ENCODE data around the gene CSNK1D.

CSNK1D gene

DNA sequence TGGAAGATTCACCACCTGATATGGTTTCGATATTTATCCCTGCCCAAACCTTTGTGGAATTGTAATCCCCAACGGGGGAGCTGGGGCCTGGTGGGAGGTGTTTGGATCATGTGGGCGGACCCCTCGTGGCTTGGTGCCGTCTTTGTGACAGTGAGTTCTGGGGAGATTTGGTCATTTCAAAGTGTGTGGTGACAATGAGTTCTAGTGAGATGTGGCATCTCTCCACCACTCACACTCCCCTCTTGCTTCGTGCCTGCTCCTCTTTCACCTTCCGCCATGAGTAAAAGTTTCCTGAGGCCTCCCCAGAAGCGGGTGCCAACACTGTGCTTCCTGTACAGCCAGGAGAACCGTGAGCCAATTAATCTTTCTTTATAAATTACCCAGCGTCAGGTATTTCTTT, 70.5 kb downstream of the CSNK1D start:
- H3K4me3 ChIP-seq (ENCODE audit: low read length), result no peak overlapping the region
- DNase-seq (ENCODE audit: low read depth), result no peak
- TF ChIP-seq, protein P1, sequence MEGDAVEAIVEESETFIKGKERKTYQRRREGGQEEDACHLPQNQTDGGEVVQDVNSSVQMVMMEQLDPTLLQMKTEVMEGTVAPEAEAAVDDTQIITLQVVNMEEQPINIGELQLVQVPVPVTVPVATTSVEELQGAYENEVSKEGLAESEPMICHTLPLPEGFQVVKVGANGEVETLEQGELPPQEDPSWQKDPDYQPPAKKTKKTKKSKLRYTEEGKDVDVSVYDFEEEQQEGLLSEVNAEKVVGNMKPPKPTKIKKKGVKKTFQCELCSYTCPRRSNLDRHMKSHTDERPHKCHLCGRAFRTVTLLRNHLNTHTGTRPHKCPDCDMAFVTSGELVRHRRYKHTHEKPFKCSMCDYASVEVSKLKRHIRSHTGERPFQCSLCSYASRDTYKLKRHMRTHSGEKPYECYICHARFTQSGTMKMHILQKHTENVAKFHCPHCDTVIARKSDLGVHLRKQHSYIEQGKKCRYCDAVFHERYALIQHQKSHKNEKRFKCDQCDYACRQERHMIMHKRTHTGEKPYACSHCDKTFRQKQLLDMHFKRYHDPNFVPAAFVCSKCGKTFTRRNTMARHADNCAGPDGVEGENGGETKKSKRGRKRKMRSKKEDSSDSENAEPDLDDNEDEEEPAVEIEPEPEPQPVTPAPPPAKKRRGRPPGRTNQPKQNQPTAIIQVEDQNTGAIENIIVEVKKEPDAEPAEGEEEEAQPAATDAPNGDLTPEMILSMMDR (conservative IDR thresholded peaks at IDR 0.05; ENCODE audit: low read depth, low read length), result no peak

DNA sequence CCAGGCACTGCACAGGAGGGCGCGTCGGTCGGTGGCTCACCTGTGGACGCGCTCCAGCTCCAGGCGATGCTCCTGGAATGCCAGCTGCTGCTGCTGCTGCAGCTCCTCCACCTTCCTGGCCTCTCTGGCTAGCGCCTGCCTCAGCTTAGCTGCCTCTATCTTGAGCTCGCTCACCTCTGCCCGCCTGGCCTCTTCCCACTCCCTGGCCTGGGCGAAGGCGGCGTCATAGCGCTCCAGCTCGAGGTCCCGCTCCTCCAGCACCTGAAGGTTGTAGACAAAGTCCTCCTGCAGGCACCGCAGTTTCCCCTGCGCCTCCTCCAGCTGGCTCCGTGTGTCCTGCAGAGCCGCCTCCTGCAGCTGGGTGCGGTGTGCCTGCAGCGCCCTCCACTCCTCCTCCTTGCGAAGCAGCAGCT, 72.0 kb downstream of the CSNK1D start:
- no peak for DNase-seq (ENCODE audit: low read depth)
- TF ChIP-seq, protein P1 (conservative IDR thresholded peaks at IDR 0.05; ENCODE audit: low read depth, low read length), result no peak
- no peak overlapping the region for H3K4me3 ChIP-seq (ENCODE audit: low read length)

DNA sequence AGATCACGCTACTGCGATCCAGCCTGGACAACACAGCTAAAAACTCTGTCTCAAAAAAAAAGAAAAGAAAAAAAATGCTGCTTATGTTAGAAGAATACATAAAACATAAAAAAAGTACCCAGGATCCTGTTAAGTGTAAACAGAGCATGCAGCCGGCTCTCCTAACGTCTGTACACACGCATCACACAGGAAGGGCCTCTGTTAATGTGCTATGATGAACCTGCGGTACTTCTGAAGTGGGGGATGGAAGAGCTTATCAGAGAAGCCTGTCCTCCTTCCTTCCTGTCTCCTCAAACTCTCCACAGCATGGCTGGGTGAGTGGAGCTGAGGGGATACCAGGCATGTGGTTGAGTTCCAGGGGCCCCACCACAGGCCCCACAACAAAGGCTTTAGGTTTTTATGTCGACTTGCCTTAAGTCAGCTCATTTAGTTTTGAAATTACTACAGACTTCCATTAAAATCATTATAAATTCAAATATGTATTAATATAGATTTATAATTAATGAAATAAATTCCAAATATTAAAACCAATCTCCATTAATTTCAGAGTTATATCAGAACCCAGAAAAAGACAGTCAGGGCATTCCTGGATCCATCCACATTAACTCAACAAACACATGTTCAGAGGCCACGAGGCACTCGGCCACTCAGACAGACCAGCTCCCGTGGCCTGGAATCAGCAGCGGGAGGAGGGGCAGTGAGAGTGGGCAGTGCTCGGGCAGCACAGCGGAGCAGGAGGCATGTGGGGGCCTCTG, 72.6 kb downstream of the CSNK1D start:
- no peak for DNase-seq (ENCODE audit: low read depth)
- TF ChIP-seq, protein P1 (conservative IDR thresholded peaks at IDR 0.05; ENCODE audit: low read depth, low read length), result no peak

DNA sequence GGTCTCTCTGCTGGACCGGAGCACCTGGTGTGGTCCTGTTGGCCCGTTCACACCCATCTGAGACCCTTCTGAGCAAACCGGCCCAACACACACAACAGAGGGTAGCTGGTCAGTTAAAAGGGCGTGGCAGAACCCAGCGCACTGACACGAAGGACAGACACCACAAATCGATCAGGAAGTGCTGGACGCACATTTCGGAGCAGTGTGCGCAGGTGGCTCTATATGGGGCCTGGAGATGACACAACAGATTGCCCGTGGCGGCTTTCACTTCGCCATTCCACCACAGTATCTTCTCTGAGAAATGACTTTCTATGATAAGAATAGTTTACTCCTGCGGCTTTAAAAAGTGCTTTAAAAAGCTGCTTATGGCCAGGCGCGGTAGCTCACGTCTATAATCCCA, 73.4 kb downstream of the CSNK1D start:
- DNase-seq (ENCODE audit: low read depth), result no peak
- H3K4me3 ChIP-seq (ENCODE audit: low read length), result no peak overlapping the region

More for the DNA sequence above, 72.6 kb downstream of the CSNK1D start:
- H3K4me3 ChIP-seq (ENCODE audit: low read length), result no peak overlapping the region

DNA sequence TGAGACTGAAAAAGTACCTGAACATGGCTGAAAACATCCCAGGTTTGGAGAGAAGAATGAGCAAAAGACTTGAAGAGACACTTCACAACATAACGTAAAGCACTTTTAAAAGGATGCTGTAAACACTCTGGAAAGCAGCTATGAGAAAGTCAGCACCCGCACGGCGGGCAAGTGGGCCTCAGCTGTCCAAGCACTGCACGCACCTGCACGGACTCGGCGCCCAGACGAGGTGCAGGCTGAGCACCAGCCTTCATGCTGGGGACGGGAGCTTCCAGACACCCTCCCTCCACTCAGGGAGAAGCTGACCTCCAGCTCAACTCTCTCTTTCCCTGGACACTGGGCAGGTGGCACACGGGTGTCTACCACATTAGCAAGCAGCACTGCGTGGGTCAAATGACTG, 74.0 kb downstream of the CSNK1D start:
- H3K4me3 ChIP-seq (ENCODE audit: low read length), result no peak overlapping the region
- no peak for DNase-seq (ENCODE audit: low read depth)
- TF ChIP-seq, protein P1 (conservative IDR thresholded peaks at IDR 0.05; ENCODE audit: low read depth, low read length), result no peak

More for the DNA sequence above, 73.4 kb downstream of the CSNK1D start:
- TF ChIP-seq, protein P1 (conservative IDR thresholded peaks at IDR 0.05; ENCODE audit: low read depth, low read length), result no peak

DNA sequence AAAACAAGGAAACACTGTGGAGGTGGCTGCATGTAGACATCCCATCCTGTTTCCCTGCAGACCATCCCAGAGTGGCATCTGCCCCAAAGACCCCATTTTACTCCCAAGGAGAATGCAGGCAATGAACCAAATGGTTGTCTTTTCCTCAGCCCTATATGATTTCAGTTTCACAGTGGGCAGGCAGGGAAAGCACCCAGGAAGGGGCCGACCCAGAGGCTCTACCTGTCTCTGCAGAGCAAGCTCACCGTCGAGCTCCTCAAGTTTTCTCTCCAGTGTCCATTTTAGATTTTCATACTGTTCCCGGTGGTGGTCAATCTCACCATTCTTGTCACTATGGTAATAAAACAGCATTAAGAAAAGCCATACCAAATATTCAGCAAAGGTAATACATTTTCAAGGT, 75.4 kb downstream of the CSNK1D start:
- DNase-seq (ENCODE audit: low read depth), result no peak
- TF ChIP-seq, protein P1 (conservative IDR thresholded peaks at IDR 0.05; ENCODE audit: low read depth, low read length), result no peak
- no peak overlapping the region for H3K4me3 ChIP-seq (ENCODE audit: low read length)

Data from retinal pigment epithelial cell (primary cell).